ENCODE measurements around the gene PTPRN2.

The PTPRN2 gene

GRCh38 chr7:157553256-157553655 lies 1034.4 kb downstream of the PTPRN2 start:
- TF ChIP-seq CTCF (IDR thresholded peaks at IDR 0.05; ENCODE audit: borderline replicate concordance, insufficient read depth, low read depth, low read length) = no peak

GRCh38 chr7:157552295-157552993 lies 1035.2 kb downstream of the PTPRN2 start:
- H3K4me3 ChIP-seq (ENCODE audit: low read depth, low read length) = no peak overlapping the region
- no peak for TF ChIP-seq CTCF (IDR thresholded peaks at IDR 0.05; ENCODE audit: borderline replicate concordance, insufficient read depth, low read depth, low read length)

More at GRCh38 chr7:157553256-157553655, 1034.4 kb downstream of the PTPRN2 start:
- no peak overlapping the region for H3K4me3 ChIP-seq (ENCODE audit: low read depth, low read length)

- no peak for TF ChIP-seq CTCF (IDR thresholded peaks at IDR 0.05; ENCODE audit: borderline replicate concordance, insufficient read depth, low read depth, low read length)
These were observed 1036.1 kb downstream of the PTPRN2 start for GRCh38 chr7:157551325-157552070.

GRCh38 chr7:157550300-157551275 lies 1037.0 kb downstream of the PTPRN2 start:
- TF ChIP-seq CTCF (IDR thresholded peaks at IDR 0.05; ENCODE audit: borderline replicate concordance, insufficient read depth, low read depth, low read length) = no peak

More at GRCh38 chr7:157551325-157552070, 1036.1 kb downstream of the PTPRN2 start:
- no peak overlapping the region for H3K4me3 ChIP-seq (ENCODE audit: low read depth, low read length)

GRCh38 chr7:157549612-157550299 lies 1037.9 kb downstream of the PTPRN2 start:
- no peak for TF ChIP-seq CTCF (IDR thresholded peaks at IDR 0.05; ENCODE audit: borderline replicate concordance, insufficient read depth, low read depth, low read length)
- no peak overlapping the region for H3K4me3 ChIP-seq (ENCODE audit: low read depth, low read length)

More at GRCh38 chr7:157550300-157551275, 1037.0 kb downstream of the PTPRN2 start:
- no peak overlapping the region for H3K4me3 ChIP-seq (ENCODE audit: low read depth, low read length)

GRCh38 chr7:157548691-157549303 lies 1038.8 kb downstream of the PTPRN2 start:
- H3K4me3 ChIP-seq (ENCODE audit: low read depth, low read length) = no peak overlapping the region
- TF ChIP-seq CTCF (IDR thresholded peaks at IDR 0.05; ENCODE audit: borderline replicate concordance, insufficient read depth, low read depth, low read length) = no peak
